HepG2 (cell line): ENCODE results near the gene ACSL6. TPM values are rescaled to one million over a fixed set of nuclear protein-coding genes. Genes with fewer than 3 reads are reported as not detected.

Experiments used
- AGO2 ChIP-seq: fragments of 200-400 bp; formaldehyde crosslinking; optimal IDR thresholded peaks from 2 replicates; pipeline ENCODE3; 2017; ENCODE audit warnings: mild to moderate bottlenecking, low read depth, low read length, moderate library complexity
- ARID4A ChIP-seq: sonication (generic); formaldehyde crosslinking; IDR thresholded peaks from 2 replicates; pipeline ENCODE4 v1.5.0; 2020; ENCODE audit warnings: mild to moderate bottlenecking, missing genetic modification reagents, borderline replicate concordance
- ARNT2 ChIP-seq: sonication (generic); formaldehyde crosslinking; IDR thresholded peaks from 2 replicates; pipeline ENCODE4 v1.8.0; 2022; ENCODE audit warnings: mild to moderate bottlenecking, low read depth, missing genetic modification reagents, moderate library complexity
- CBX5 ChIP-seq: sonication (generic); formaldehyde crosslinking; IDR thresholded peaks from 2 replicates; pipeline ENCODE4 v1.4.0; 2020; ENCODE audit warnings: missing genetic modification reagents, borderline replicate concordance
- CENPX ChIP-seq: sonication (generic); formaldehyde crosslinking; IDR thresholded peaks from 2 replicates; pipeline ENCODE4 v1.9.0; 2021; ENCODE audit warnings: mild to moderate bottlenecking, missing genetic modification reagents, moderate library complexity
- GLI4 ChIP-seq: sonication (generic); formaldehyde crosslinking; IDR thresholded peaks from 2 replicates; pipeline ENCODE4 v1.5.1; 2020; ENCODE audit warnings: missing genetic modification reagents, mild to moderate bottlenecking, moderate library complexity, borderline replicate concordance
- GLMP ChIP-seq: sonication (generic); formaldehyde crosslinking; IDR thresholded peaks from 2 replicates; pipeline ENCODE4 v1.9.0; 2021; ENCODE audit warnings: missing genetic modification reagents, mild to moderate bottlenecking, borderline replicate concordance
- MXI1 ChIP-seq: IDR thresholded peaks from 3 replicates; pipeline ENCODE4 v1.6.1; 2012; ENCODE audit warnings: low read depth, low read length, inconsistent platforms, borderline replicate concordance
- STAG1 ChIP-seq: sonication (generic); formaldehyde crosslinking; IDR thresholded peaks from 2 replicates; pipeline ENCODE4 v1.4.0; 2020; ENCODE audit warnings: missing genetic modification reagents
- TP53 ChIP-seq: sonication (generic); formaldehyde crosslinking; conservative IDR thresholded peaks from 2 replicates; pipeline ENCODE4 v1.4.0; 2020; ENCODE audit warnings: missing genetic modification reagents
- TSC22D2 ChIP-seq: sonication (generic); formaldehyde crosslinking; IDR thresholded peaks from 2 replicates; pipeline ENCODE4 v1.5.1; 2020; ENCODE audit warnings: missing genetic modification reagents, mild to moderate bottlenecking, borderline replicate concordance
- ZMYM3 ChIP-seq: sonication (generic); formaldehyde crosslinking; IDR thresholded peaks from 2 replicates; pipeline ENCODE4 v1.5.1; 2020; ENCODE audit warnings: mild to moderate bottlenecking, missing genetic modification reagents
- ZNF124 ChIP-seq: sonication (generic); formaldehyde crosslinking; IDR thresholded peaks from 2 replicates; pipeline ENCODE4 v1.4.0; 2020; ENCODE audit warnings: missing genetic modification reagents
- ZNF432 ChIP-seq: sonication (generic); formaldehyde crosslinking; IDR thresholded peaks from 2 replicates; pipeline ENCODE4 v1.5.0; 2020; ENCODE audit warnings: missing genetic modification reagents, mild to moderate bottlenecking, borderline replicate concordance
- ZNF468 ChIP-seq: sonication (generic); formaldehyde crosslinking; IDR thresholded peaks from 2 replicates; pipeline ENCODE4 v1.8.0; 2022; ENCODE audit warnings: mild to moderate bottlenecking, moderate library complexity, missing genetic modification reagents
- ZNF713 ChIP-seq: sonication (generic); formaldehyde crosslinking; IDR thresholded peaks from 2 replicates; pipeline ENCODE4 v1.4.0; 2020; ENCODE audit warnings: mild to moderate bottlenecking, missing genetic modification reagents
- ZSCAN12 ChIP-seq: sonication (generic); formaldehyde crosslinking; IDR thresholded peaks from 2 replicates; pipeline ENCODE4 v1.9.0; 2021; ENCODE audit warnings: mild to moderate bottlenecking, missing genetic modification reagents
- ZSCAN9 ChIP-seq: IDR thresholded peaks from 2 replicates; pipeline ENCODE4 v1.6.1; 2016; ENCODE audit warnings: borderline replicate concordance
- polyA plus RNA-seq, 8 experiments: library from polyadenylated mRNA; depleted of rRNA in 3 of 8; stranded (reverse) in 7 of 8; unstranded in 1 of 8; fragments of >200 nt; fragmentation: Illumina TruSeq in 4 of 8; extraction: Trizol in 4 of 8; gene quantifications; 2 replicates each; pipeline versions ENCODE4 v1.2.1 to v1.2.3, GENCODE V29; 2011 to 2016; ENCODE audit warnings: low read depth in 4 of 8, missing spikeins in 1 of 8, mixed read lengths in 1 of 8; ENCODE audit not compliant: insufficient read depth in 1 of 8
- total RNA-seq, 5 experiments: library from RNA; depleted of rRNA; stranded (reverse); fragments of >200 nt; fragmentation: Illumina TruSeq; extraction: Trizol; gene quantifications; 2 replicates each; pipeline ENCODE4 v1.2.3, GENCODE V29; 2016; ENCODE audit warnings: low read depth in 1 of 5
- TF ChIP-seq, protein P1 (sequence below): sonication (generic); formaldehyde crosslinking; IDR thresholded peaks from 2 replicates; pipeline ENCODE4 v1.4.0; 2020; ENCODE audit warnings: missing genetic modification reagents
- TF ChIP-seq, protein P2 (sequence below): sonication (generic); formaldehyde crosslinking; IDR thresholded peaks from 2 replicates; pipeline ENCODE4 v1.8.1; 2023; ENCODE audit warnings: missing genetic modification reagents, mild to moderate bottlenecking, borderline replicate concordance
- TF ChIP-seq, protein P3 (sequence below): sonication (generic); formaldehyde crosslinking; IDR thresholded peaks from 2 replicates; pipeline ENCODE4 v1.4.0; 2020; ENCODE audit warnings: missing genetic modification reagents

The ACSL6 gene
- total and polyA plus RNA-seq, 2 of the 13 experiments (the other 11 are each of a cell fraction or from before 2014, with no cell fraction given): 3.7 to 3.8 TPM

DNA sequence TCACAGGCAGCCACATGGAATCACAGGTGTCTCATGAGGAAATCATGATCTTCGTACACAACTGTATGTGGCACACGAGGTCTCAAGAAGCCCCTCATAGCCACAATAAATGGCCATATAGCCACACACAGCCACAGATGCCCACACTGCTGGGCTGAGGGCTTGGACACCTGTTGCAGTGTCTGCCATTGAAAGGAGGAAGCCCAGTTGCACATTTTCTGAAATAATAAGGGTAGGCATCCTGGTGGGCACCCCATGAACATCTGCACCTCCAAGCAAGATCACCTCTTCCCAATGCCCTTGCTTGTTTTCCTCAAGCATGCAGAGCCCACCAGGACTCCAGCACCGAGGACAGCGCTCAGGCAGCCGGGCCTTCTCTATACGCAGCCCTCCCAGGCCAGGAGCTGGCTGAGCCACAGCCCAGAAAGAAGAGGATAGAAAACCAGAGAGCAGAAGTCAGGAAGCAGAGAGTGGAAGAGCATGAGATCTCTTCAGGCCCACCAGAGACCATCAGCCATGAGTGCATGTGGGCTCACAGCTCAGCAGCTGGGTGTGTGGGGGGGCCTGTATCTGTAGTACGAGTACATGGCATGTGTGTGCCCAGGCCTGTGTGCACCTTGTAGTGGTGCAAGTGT is 1.0 kb upstream of the ACSL6 start (continued):
- TF ChIP-seq, protein P1, sequence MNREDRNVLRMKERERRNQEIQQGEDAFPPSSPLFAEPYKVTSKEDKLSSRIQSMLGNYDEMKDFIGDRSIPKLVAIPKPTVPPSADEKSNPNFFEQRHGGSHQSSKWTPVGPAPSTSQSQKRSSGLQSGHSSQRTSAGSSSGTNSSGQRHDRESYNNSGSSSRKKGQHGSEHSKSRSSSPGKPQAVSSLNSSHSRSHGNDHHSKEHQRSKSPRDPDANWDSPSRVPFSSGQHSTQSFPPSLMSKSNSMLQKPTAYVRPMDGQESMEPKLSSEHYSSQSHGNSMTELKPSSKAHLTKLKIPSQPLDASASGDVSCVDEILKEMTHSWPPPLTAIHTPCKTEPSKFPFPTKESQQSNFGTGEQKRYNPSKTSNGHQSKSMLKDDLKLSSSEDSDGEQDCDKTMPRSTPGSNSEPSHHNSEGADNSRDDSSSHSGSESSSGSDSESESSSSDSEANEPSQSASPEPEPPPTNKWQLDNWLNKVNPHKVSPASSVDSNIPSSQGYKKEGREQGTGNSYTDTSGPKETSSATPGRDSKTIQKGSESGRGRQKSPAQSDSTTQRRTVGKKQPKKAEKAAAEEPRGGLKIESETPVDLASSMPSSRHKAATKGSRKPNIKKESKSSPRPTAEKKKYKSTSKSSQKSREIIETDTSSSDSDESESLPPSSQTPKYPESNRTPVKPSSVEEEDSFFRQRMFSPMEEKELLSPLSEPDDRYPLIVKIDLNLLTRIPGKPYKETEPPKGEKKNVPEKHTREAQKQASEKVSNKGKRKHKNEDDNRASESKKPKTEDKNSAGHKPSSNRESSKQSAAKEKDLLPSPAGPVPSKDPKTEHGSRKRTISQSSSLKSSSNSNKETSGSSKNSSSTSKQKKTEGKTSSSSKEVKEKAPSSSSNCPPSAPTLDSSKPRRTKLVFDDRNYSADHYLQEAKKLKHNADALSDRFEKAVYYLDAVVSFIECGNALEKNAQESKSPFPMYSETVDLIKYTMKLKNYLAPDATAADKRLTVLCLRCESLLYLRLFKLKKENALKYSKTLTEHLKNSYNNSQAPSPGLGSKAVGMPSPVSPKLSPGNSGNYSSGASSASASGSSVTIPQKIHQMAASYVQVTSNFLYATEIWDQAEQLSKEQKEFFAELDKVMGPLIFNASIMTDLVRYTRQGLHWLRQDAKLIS (CRISPR knock-in tag): no peak
- TF ChIP-seq CBX5 (CRISPR knock-in tag) (no peak), ZMYM3 (CRISPR knock-in tag) (no peak), GLI4 (CRISPR knock-in tag) (no peak), ZNF124 (CRISPR knock-in tag) (peak; percentile 81), STAG1 (CRISPR knock-in tag) (peak; percentile 34), TSC22D2 (CRISPR knock-in tag) (peak; percentile 97), MXI1 (no peak), AGO2 (no peak), ARID4A (CRISPR knock-in tag) (peak; percentile 23; the same call in 1 of the 2 replicates), CENPX (CRISPR knock-in tag) (no peak), ZNF468 (CRISPR knock-in tag) (no peak), ZNF713 (CRISPR knock-in tag) (no peak), ZSCAN9 (CRISPR knock-in tag) (peak; percentile 97), ZSCAN12 (CRISPR knock-in tag) (peak; percentile 85; the same call in 1 of the 2 replicates), TP53 (CRISPR knock-in tag) (no peak), ARNT2 (CRISPR knock-in tag) (no peak), ZNF432 (CRISPR knock-in tag) (no peak), GLMP (CRISPR knock-in tag) (no peak)
- TF ChIP-seq, protein P2, sequence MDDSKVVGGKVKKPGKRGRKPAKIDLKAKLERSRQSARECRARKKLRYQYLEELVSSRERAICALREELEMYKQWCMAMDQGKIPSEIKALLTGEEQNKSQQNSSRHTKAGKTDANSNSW (CRISPR knock-in tag): no peak
- TF ChIP-seq, protein P3, sequence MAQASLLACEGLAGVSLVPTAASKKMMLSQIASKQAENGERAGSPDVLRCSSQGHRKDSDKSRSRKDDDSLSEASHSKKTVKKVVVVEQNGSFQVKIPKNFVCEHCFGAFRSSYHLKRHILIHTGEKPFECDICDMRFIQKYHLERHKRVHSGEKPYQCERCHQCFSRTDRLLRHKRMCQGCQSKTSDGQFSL: no peak
